Karpas-422 (cell line): ENCODE results near the gene TBCD. TPM values are rescaled to one million over a fixed set of nuclear protein-coding genes. Genes with fewer than 3 reads are reported as not detected.

Experiments
- DNase-seq: peaks from one replicate; pipeline ENCODE4 v3.0.0-alpha.2; 2015
- H2AFZ ChIP-seq: fragments of 200-600 bp; sonication (generic); 2 replicates; pipeline ENCODE4 v1.6.1; 2014; ENCODE audit warnings: antibody characterized with exemption, low read length, mixed read lengths
- H3K27ac ChIP-seq: fragments of 200-600 bp; sonication (generic); 2 replicates; pipeline ENCODE4 v1.5.1; 2014; ENCODE audit warnings: mild to moderate bottlenecking, low read length, moderate library complexity
- H3K27me3 ChIP-seq: fragments of 200-600 bp; sonication (generic); 2 replicates; pipeline ENCODE4 v1.6.1; 2014; ENCODE audit warnings: low read length, mixed read lengths
- H3K36me3 ChIP-seq: fragments of 200-600 bp; sonication (generic); 2 replicates; pipeline ENCODE4 v1.6.1; 2014; ENCODE audit warnings: low read length, mixed read lengths; ENCODE audit not compliant: insufficient read depth
- H3K4me1 ChIP-seq: fragments of 200-600 bp; sonication (generic); 2 replicates; pipeline ENCODE4 v1.6.1; 2014; ENCODE audit warnings: mild to moderate bottlenecking, low read length, mixed read lengths
- H3K4me2 ChIP-seq: fragments of 200-600 bp; sonication (generic); 2 replicates; pipeline ENCODE4 v1.6.1; 2014; ENCODE audit warnings: low read length, low read depth, mild to moderate bottlenecking; ENCODE audit not compliant: poor library complexity, severe bottlenecking
- H3K4me3 ChIP-seq: fragments of 200-600 bp; sonication (generic); 2 replicates; pipeline ENCODE4 v1.5.1; 2014; ENCODE audit warnings: mild to moderate bottlenecking, antibody characterized with exemption, low read length, mixed read lengths
- H3K79me2 ChIP-seq: fragments of 200-600 bp; sonication (generic); 2 replicates; pipeline ENCODE4 v1.6.1; 2014; ENCODE audit warnings: mild to moderate bottlenecking, low read length, mixed read lengths
- H3K9ac ChIP-seq: fragments of 200-600 bp; sonication (generic); 2 replicates; pipeline ENCODE4 v1.6.0; 2014; ENCODE audit warnings: low read length
- H3K9me2 ChIP-seq: fragments of 200-600 bp; sonication (generic), shearing (Covaris generic); replicated peaks from 2 replicates; pipeline ENCODE4 v1.6.0; 2014; ENCODE audit warnings: mild to moderate bottlenecking, low read length, moderate library complexity; ENCODE audit not compliant: insufficient read depth
- H3K9me3 ChIP-seq: fragments of 300-700, 200-600 bp; sonication (generic); 2 replicates; pipeline ENCODE4 v1.6.1; 2014; ENCODE audit warnings: low read length, mixed read lengths
- H4K20me1 ChIP-seq: fragments of 200-600 bp; sonication (generic); 2 replicates; pipeline ENCODE4 v1.6.1; 2014; ENCODE audit warnings: mild to moderate bottlenecking, antibody characterized with exemption, low read length, low read depth; ENCODE audit not compliant: insufficient read depth
- total RNA-seq: library from RNA; depleted of rRNA; stranded (reverse); fragments of >200 nt; shearing (Covaris generic); gene quantifications from 2 replicates; pipeline ENCODE4 v1.2.3, GENCODE V29; 2014; ENCODE audit warnings: low replicate concordance

The TBCD gene
- total RNA-seq, 1 experiment from 2014 or later = 28.7 TPM

DNA sequence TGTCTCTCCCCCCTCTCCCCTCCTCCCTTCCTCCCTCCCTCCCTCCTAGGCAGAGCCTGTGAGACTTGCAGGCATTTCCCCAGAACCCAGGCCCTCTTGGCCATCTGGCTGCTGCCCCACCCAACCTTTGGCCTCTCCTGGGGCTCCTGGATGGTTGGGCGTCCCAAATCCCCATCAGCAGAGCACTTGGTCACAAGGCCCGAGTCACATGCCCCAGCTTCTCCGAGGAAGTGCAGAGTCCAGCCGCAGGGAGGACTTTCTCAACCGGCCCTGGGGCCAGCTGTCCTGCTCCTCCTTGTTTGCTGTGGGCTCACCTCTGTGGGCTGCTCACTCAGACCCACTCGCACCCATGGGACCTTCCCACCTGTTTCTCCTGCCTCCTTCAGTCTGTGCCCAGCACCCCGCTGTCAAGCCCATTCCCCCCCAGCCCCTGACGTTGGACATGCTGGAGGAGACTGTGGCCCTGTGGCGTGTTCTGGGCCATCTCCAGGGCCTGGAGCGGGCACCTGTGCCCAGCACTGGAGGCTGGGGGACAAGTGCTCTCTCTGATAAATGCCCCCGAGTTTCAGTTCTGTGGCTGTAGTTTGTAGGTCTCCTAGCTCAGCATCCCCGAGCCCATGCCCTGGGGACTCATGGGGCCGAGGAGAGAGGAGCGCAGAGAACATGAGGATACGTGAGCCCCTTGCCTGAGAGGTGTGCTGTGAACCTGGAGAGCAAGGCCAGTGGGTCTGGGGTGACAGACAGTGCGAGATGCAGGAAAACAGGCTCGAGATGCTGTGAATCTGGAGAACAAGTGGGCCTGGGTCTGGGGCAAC lies 130.2 kb downstream of the TBCD start:
- Histone ChIP-seq H2AFZ (no peak overlapping the region), H3K27ac (no peak overlapping the region), H3K27me3 (no peaks in the 10 kb centered on the region), H3K79me2 (peaks cover 33% of the 10 kb centered on the region), H4K20me1 (no peaks in the 10 kb centered on the region), H3K4me3 (no peak overlapping the region), H3K4me1 (no peaks in the 10 kb centered on the region), H3K9ac (no peak overlapping the region), H3K9me2 (no peaks in the 10 kb centered on the region), H3K9me3 (no peaks in the 10 kb centered on the region), H3K36me3 (no peaks in the 10 kb centered on the region), H3K4me2 (no peak overlapping the region)
- no peak for DNase-seq

GRCh38 chr17:82882715-82883418 lies 131.0 kb downstream of the TBCD start:
- H3K9me2 ChIP-seq = no peaks in the 10 kb centered on the region
- H3K27ac ChIP-seq = no peak overlapping the region
- no peak overlapping the region for H2AFZ ChIP-seq
- no peaks in the 10 kb centered on the region for H4K20me1 ChIP-seq
- no peaks in the 10 kb centered on the region for H3K4me1 ChIP-seq
- no peak overlapping the region for H3K4me2 ChIP-seq
- H3K27me3 ChIP-seq = no peaks in the 10 kb centered on the region
- no peak overlapping the region for H3K4me3 ChIP-seq
- no peaks in the 10 kb centered on the region for H3K9me3 ChIP-seq
- no peaks in the 10 kb centered on the region for H3K36me3 ChIP-seq
- H3K9ac ChIP-seq = no peak overlapping the region
- H3K79me2 ChIP-seq = peaks cover 27% of the 10 kb centered on the region
- DNase-seq = no peak

DNA sequence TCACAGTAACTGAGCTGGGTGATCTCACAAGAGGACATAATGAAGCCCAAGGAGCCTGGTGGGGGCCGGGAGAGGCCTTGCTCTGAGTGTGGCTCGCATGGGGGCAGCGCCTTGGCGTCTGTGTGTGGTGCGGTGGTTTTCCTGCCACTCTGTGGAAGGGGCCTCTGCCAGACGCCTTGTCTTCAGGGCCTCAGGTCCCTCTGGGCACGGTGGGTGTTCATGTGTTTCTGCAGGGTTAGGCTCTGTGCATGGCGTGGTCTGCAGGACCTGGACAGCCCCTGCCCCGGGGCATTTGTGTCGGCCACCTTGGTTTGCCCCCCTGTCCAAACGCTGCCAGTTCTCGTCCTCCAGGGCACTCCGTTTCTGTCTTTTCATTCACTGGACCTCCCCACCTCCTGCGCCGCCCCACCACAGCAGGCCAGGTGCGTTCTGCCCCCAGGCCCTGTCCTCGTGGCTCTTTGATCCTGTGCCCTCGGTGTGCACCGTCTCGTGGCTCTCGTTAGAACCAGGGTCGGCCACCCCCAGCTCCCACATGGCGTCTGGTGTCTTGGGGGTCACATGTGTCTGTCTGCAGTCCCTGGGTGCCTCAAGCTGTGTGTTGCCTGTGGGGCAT lies 131.7 kb downstream of the TBCD start:
- Histone ChIP-seq H3K9me2 (no peaks in the 10 kb centered on the region), H3K9me3 (no peaks in the 10 kb centered on the region), H3K4me2 (no peak overlapping the region), H4K20me1 (no peaks in the 10 kb centered on the region), H3K4me3 (no peak overlapping the region), H3K27me3 (no peaks in the 10 kb centered on the region), H3K79me2 (peaks cover 20% of the 10 kb centered on the region), H3K27ac (no peak overlapping the region), H3K36me3 (no peaks in the 10 kb centered on the region), H3K4me1 (no peaks in the 10 kb centered on the region), H2AFZ (no peak overlapping the region), H3K9ac (no peak overlapping the region)
- DNase-seq = no peak

GRCh38 chr17:82884341-82884969 lies 132.6 kb downstream of the TBCD start:
- no peak for DNase-seq

GRCh38 chr17:82884970-82885353 lies 133.1 kb downstream of the TBCD start:
- no peaks in the 10 kb centered on the region for H3K4me1 ChIP-seq
- H3K79me2 ChIP-seq = peaks cover 9% of the 10 kb centered on the region; the same call in 1 of the 2 replicates
- no peak overlapping the region for H3K4me3 ChIP-seq
- H3K27me3 ChIP-seq = no peaks in the 10 kb centered on the region
- no peak overlapping the region for H2AFZ ChIP-seq
- no peaks in the 10 kb centered on the region for H3K9me2 ChIP-seq
- no peak overlapping the region for H3K4me2 ChIP-seq
- no peak for DNase-seq
- no peaks in the 10 kb centered on the region for H3K36me3 ChIP-seq
- H3K27ac ChIP-seq = no peak overlapping the region
- H3K9me3 ChIP-seq = no peaks in the 10 kb centered on the region
- H3K9ac ChIP-seq = no peak overlapping the region
- no peaks in the 10 kb centered on the region for H4K20me1 ChIP-seq

More at GRCh38 chr17:82884341-82884969, 132.6 kb downstream of the TBCD start:
- no peaks in the 10 kb centered on the region for H3K36me3 ChIP-seq
- no peak overlapping the region for H3K4me3 ChIP-seq
- H3K9me3 ChIP-seq = no peaks in the 10 kb centered on the region
- no peak overlapping the region for H3K9ac ChIP-seq
- no peak overlapping the region for H3K4me2 ChIP-seq
- H3K9me2 ChIP-seq = no peaks in the 10 kb centered on the region
- peaks cover 13% of the 10 kb centered on the region for H3K79me2 ChIP-seq
- no peaks in the 10 kb centered on the region for H3K27me3 ChIP-seq
- H3K27ac ChIP-seq = no peak overlapping the region
- H4K20me1 ChIP-seq = no peaks in the 10 kb centered on the region
- H2AFZ ChIP-seq = no peak overlapping the region
- H3K4me1 ChIP-seq = no peaks in the 10 kb centered on the region

DNA sequence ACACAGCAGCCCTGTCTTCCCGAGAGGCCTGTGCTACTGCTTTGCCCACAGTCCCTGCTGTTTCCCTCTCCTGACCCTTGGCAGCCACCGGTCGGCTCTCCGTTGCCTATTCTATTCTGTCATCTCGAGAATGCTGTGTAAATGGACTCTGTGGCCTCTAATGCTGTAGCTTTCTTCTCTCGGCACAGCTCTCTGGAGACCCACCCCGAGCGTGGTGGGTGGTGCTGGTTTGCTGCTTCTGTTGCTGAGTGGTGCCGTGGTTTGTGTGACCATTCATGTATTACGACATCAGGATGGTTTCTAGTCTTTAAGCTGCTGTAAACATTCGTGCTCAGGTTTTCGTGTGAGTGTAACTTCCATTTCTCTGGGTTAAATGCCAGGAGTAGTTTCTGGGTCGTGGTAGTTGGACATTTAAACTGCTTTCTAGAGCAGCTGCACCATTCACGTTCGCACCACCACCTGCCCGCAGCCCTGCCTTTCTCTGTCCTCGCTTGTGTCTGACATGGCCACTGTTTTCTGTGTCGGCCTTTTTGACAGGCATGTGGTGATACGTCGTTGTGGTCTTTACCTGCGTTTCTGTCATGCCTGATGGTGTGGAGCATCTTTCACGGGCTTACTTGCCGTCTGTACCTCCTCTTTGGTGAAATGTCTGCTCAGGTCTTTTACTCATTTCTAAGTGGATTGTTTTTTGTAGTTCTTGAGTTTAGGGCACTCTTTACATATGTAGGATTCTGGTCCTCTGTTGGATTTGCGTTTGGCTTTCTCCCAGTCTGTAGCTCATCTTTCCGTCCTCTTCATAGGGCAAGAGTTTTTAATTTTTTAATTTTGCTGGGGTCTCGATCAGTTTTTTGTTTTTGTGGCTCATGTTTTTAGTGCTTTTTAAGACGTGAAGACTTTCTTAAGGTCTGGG lies 135.6 kb downstream of the TBCD start:
- Histone ChIP-seq H2AFZ (no peak overlapping the region), H3K9ac (no peak overlapping the region), H3K27ac (no peak overlapping the region), H4K20me1 (no peaks in the 10 kb centered on the region), H3K36me3 (no peaks in the 10 kb centered on the region), H3K27me3 (no peaks in the 10 kb centered on the region), H3K9me2 (no peaks in the 10 kb centered on the region), H3K4me1 (no peaks in the 10 kb centered on the region), H3K4me2 (no peak overlapping the region), H3K79me2 (no peaks in the 10 kb centered on the region), H3K4me3 (no peak overlapping the region), H3K9me3 (no peaks in the 10 kb centered on the region)
- DNase-seq = no peak

DNA sequence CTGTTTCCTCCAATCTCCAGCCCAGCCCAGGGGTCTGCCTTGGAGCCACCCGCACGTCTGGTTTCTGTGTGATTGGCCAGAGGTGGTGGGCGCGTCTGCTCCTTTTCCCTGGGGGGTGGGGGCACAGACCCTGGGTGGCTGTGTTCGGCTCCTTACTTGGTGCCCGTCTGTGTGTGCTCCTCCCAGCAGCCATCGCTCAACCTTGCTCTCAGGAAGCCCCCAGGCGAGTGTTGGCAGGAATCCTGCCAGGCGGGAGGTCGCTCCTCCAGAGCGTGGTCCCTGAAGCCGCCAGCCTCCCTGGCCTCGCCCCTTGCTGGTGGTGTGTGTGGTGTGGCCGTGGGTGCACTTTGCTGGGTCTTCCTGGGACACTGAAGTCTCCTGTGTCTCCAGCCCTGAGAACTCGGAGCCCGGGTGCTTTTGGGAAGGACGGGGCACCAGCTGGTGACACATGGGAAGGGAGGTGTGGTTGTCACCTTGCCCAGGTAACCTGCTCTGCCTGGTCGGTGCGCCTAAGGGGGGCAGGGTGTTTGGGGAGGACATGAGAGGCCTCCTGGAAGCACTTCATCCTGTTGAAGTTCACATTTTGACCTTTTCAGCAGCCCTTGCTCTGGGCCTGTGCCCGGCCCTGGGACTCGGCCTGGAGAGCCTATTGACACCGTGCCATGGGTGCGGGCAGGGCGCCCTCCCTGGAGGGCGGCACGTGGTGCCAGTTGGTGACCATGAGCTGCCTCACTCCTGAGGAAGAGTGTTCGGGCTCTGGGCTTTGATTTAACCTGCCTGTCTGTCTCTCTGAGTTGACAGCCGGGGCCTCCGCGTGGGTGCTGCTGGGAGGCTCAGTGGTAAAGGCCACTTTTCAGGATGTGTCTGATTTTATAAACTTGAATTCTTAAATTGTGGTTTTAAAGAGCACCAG lies 137.0 kb downstream of the TBCD start:
- H3K4me2 ChIP-seq = no peak overlapping the region
- no peaks in the 10 kb centered on the region for H3K9me3 ChIP-seq
- DNase-seq = no peak
- no peaks in the 10 kb centered on the region for H3K9me2 ChIP-seq
- H3K79me2 ChIP-seq = no peaks in the 10 kb centered on the region
- H3K4me1 ChIP-seq = no peaks in the 10 kb centered on the region
- H4K20me1 ChIP-seq = no peaks in the 10 kb centered on the region
- H3K9ac ChIP-seq = no peak overlapping the region
- no peaks in the 10 kb centered on the region for H3K27me3 ChIP-seq
- no peak overlapping the region for H3K27ac ChIP-seq
- H3K36me3 ChIP-seq = no peaks in the 10 kb centered on the region
- H2AFZ ChIP-seq = no peak overlapping the region
- no peak overlapping the region for H3K4me3 ChIP-seq
